A549 (cell line): Measurements from ENCODE around the gene PARP15. TPM values are rescaled to one million over a fixed set of nuclear protein-coding genes. Genes with fewer than 3 reads are reported as not detected.

ENCODE experiments used
- ATAC-seq, 2 experiments: fragments of 200-7000 bp in 1 of 2; fragments of >200 bp in 1 of 2; cut with Nextera tagmentation in 1 of 2; cut with Tn5 transposase in 1 of 2; 3 replicates each; pipeline versions ENCODE4 v1.8.0 to v1.9.1; 2018 to 2020; ENCODE audit warnings: mild to moderate bottlenecking in 1 of 2, moderate library complexity in 1 of 2
- CTCF ChIA-PET: fragments of 300-600 bp; sonication (Branson Sonifier 250); formaldehyde crosslinking; extraction: SDS; loops from one replicate; lab custom pipeline; 2021; ENCODE audit warnings: antibody characterized with exemption, inconsistent platforms; lab: Yijun Ruan, JAX
- POLR2A ChIA-PET: fragments of 350-600 bp; formaldehyde crosslinking; extraction: SDS; loops from one replicate; lab custom pipeline; 2021; ENCODE audit warnings: antibody characterized with exemption, inconsistent platforms; lab: Yijun Ruan, JAX
- DNase-seq, 2 experiments: peaks; one replicate each; pipeline versions ENCODE4 v3.0.0 to v3.0.0-alpha.2; 2011 to 2016; ENCODE audit warnings: low read depth in 1 of 2, low spot score in 1 of 2
- FAIRE-seq: peaks from 2 replicates; lab custom pipeline; 2011; peaks lifted over from hg19 to GRCh38; lab: Jason Lieb, UNC
- H3K27ac ChIP-seq, 2 experiments: fragments of >200 bp; sonication (Bioruptor Twin); formaldehyde crosslinking; 3 replicates each; pipeline ENCODE4 v1.5.1; 2016 to 2017
- H3K4me1 ChIP-seq: fragments of >200 bp; sonication (Bioruptor Twin); formaldehyde crosslinking; 3 replicates; pipeline ENCODE4 v1.6.1; 2016
- H3K4me2 ChIP-seq: fragments of >200 bp; sonication (Bioruptor Twin); formaldehyde crosslinking; 3 replicates; pipeline ENCODE4 v1.6.1; 2016
- H3K4me3 ChIP-seq: fragments of >200 bp; sonication (Bioruptor Twin); formaldehyde crosslinking; 3 replicates; pipeline ENCODE4 v1.5.1; 2016
- H3K9me3 ChIP-seq: fragments of >200 bp; sonication (Bioruptor Twin); formaldehyde crosslinking; 3 replicates; pipeline ENCODE4 v1.6.1; 2016
- CBX2 ChIP-seq: fragments of 200-600 bp; sonication (generic); IDR thresholded peaks from 2 replicates; pipeline ENCODE4 v1.6.1; 2016; ENCODE audit warnings: low read depth, mild to moderate bottlenecking, borderline replicate concordance
- CHD4 ChIP-seq: fragments of 200-600 bp; sonication (generic); IDR thresholded peaks from 2 replicates; pipeline ENCODE4 v1.6.1; 2016; ENCODE audit warnings: antibody characterized with exemption, mild to moderate bottlenecking, borderline replicate concordance
- FOXS1 ChIP-seq: fragments of 250-450 bp; sonication (Bioruptor Pico); IDR thresholded peaks from 2 replicates; pipeline ENCODE4 v1.5.0; 2020; ENCODE audit warnings: mild to moderate bottlenecking, moderate library complexity
- GATA3 ChIP-seq: IDR thresholded peaks from 2 replicates; pipeline ENCODE4 v1.6.1; 2012; ENCODE audit warnings: borderline replicate concordance
- HEYL ChIP-seq: fragments of 250-450 bp; sonication (Bioruptor Pico); IDR thresholded peaks from 2 replicates; pipeline ENCODE4 v1.8.0; 2021; ENCODE audit warnings: mild to moderate bottlenecking, moderate library complexity
- HOXA7 ChIP-seq: fragments of 250-450 bp; sonication (Bioruptor Pico); IDR thresholded peaks from 2 replicates; pipeline ENCODE4 v1.5.0; 2020; ENCODE audit warnings: mild to moderate bottlenecking, moderate library complexity
- KDM1A ChIP-seq: fragments of 200-600 bp; sonication (generic); IDR thresholded peaks from 2 replicates; pipeline ENCODE4 v1.6.1; 2016; ENCODE audit warnings: low read depth, mild to moderate bottlenecking
- PHF8 ChIP-seq: fragments of 200-600 bp; sonication (generic); IDR thresholded peaks from 2 replicates; pipeline ENCODE4 v1.6.1; 2016; ENCODE audit warnings: low read depth, mild to moderate bottlenecking, antibody characterized with exemption, moderate library complexity, borderline replicate concordance
- POLR2AphosphoS2 ChIP-seq: conservative IDR thresholded peaks from 2 replicates; pipeline ENCODE4 v1.6.1; 2012; ENCODE audit warnings: low read length, improper control_type of control experiment, inconsistent platforms
- RFX5 ChIP-seq: fragments of 450-650 bp; IDR thresholded peaks from 2 replicates; pipeline ENCODE4 v1.7.1; 2014; ENCODE audit warnings: antibody characterized with exemption, mild to moderate bottlenecking, moderate library complexity
- TP53 ChIP-seq: fragments of 250-450 bp; sonication (Bioruptor Pico); IDR thresholded peaks from 2 replicates; pipeline ENCODE4 v1.5.0; 2021; ENCODE audit warnings: mild to moderate bottlenecking, moderate library complexity
- WGBS: methylation state at CpG from one replicate; pipeline ENCODE4 v1.1.6; 2017; ENCODE audit errors: missing lambda C conversion rate; 5-methylcytosine and 5-hydroxymethylcytosine counted together
- polyA plus RNA-seq, 4 experiments: library from polyadenylated mRNA; depleted of rRNA in 3 of 4; stranded (reverse); fragments of >200 nt; fragmentation: RNase III in 1 of 4; extraction: RNeasy Plus Mini Kit Qiagen cat#74134 plus additional on column Dnase treatment in 1 of 4; gene quantifications; 2 replicates in 3 of 4; 3 replicates in 1 of 4; pipeline ENCODE4 v1.2.3, GENCODE V29; 2011 to 2017
- TF ChIP-seq, protein P1 (sequence below): IDR thresholded peaks from 2 replicates; pipeline ENCODE4 v1.6.1; 2012
- TF ChIP-seq, protein P2 (sequence below): fragments of >200 bp; sonication (Bioruptor Twin); formaldehyde crosslinking; IDR thresholded peaks from 3 replicates; pipeline ENCODE4 v1.5.1; 2016
- TF ChIP-seq, protein P3 (sequence below): fragments of 250-450 bp; sonication (Bioruptor Pico); IDR thresholded peaks from 2 replicates; pipeline ENCODE4 v1.5.0; 2021; ENCODE audit warnings: mild to moderate bottlenecking, moderate library complexity, borderline replicate concordance
- TF ChIP-seq, protein P4 (sequence below): fragments of 200-600 bp; sonication (generic); IDR thresholded peaks from 2 replicates; pipeline ENCODE4 v1.6.1; 2016; ENCODE audit warnings: antibody characterized with exemption, mild to moderate bottlenecking, moderate library complexity

The PARP15 gene
- polyA plus RNA-seq, 2 of the 4 experiments (the other 2 are of a cell fraction), result 0.05 TPM; not detected in 1

DNA sequence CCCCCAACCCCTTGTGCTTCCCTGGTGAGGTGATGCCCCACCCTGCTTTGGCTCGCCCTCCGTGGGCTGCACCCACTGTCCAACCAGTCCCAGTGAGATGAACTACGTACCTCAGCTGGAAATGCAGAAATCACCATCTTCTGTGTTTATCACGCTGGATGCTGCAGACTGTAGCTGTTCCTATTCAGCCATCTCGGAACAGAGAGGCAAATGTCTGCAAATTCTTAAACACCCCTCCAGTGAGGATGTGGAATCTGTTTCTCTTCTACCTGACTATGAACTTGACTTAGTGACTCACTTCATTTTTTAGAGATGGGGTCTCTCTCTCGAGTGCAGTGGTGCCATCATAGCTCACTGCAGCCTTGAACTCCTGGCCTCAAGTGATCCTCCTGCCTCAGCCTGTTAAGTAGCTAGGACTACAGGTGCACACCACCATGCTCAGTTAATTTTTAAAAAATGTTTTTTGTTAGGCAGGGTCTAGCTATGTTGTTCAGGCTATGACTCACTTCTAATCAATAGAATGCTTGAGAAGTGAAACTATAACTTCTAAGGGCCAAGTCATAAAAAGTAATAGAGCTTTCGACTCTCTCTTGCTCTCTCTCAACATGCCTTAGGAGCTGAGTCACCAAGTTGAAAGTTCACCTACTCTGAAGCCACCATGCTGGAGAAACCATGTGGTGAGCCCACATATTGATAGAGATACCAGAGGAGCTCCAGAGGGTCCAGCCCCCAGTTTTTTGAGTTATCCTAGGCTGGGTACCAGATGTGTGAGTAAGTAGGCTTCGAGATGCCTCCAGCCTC lies 91.7 kb downstream of the PARP15 start:
- Histone ChIP-seq H3K27ac (no peak overlapping the region), H3K4me1 (peaks cover 8% of the 10 kb centered on the region; the same call in 1 of the 3 replicates), H3K4me2 (peak overlapping the region; percentile 36; the same call in 2 of the 3 replicates), H3K4me3 (no peak overlapping the region), H3K9me3 (0 out of 3 replicates have a peak, but pooled peaks cover 3% of the 10 kb centered on the region)
- TF ChIP-seq RFX5, result no peak
- TF ChIP-seq, protein P1, sequence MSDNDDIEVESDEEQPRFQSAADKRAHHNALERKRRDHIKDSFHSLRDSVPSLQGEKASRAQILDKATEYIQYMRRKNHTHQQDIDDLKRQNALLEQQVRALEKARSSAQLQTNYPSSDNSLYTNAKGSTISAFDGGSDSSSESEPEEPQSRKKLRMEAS, result peak; percentile 21; the same call in 1 of the 2 replicates
- ATAC-seq (peak; percentile 59 to 66; a peak in 5 of 6 replicates), FAIRE-seq (no peak), DNase-seq (peak; percentile 22 to 24)
- CTCF ChIA-PET, result interaction anchor here (1.2 to 3.1 kb wide), 2 partner anchors 9 to 10 kb away, joined by 3 to 14 read pairs; no protein-coding TSS in a partner anchor
- WGBS, result 58% methylated on average over 8 of the region's 8 CpGs
- POLR2A ChIA-PET, result no interaction called here

DNA sequence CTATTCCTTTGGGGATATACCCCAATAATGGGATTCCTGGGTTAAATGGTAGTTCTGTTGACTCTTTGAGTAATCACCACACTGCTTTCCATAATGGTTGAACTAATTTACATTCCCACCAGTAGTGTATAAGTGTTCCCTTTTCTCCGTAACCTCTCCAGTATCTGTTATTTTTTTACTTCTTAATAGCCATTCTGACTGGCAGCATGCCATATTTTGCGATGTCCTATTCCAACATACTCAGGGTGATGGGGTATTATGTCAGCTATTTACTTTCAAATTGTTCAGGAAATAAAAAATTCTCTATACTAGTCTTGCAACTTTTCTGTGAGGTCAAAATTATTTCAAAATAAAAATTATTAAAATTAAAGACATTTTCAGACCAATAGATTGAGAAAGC lies 94.1 kb downstream of the PARP15 start:
- DNase-seq (no peak), ATAC-seq (no peak), FAIRE-seq (no peak)
- no peak overlapping the region for H3K4me2 ChIP-seq
- H3K4me1 ChIP-seq, result peaks cover 8% of the 10 kb centered on the region; the same call in 1 of the 3 replicates
- ChIA-PET POLR2A (no interaction called here), CTCF (interaction anchor here (1.0 kb wide), 1 partner anchor 110 kb away, joined by 3 read pairs; no protein-coding TSS in a partner anchor)
- TF ChIP-seq HEYL (CRISPR knock-in tag), result no peak
- H3K4me3 ChIP-seq, result no peak overlapping the region
- H3K27ac ChIP-seq, result no peak overlapping the region
- WGBS, result 65% methylated on average over 2 of the region's 2 CpGs
- H3K9me3 ChIP-seq, result 0 out of 3 replicates have a peak, but pooled peaks cover 3% of the 10 kb centered on the region

DNA sequence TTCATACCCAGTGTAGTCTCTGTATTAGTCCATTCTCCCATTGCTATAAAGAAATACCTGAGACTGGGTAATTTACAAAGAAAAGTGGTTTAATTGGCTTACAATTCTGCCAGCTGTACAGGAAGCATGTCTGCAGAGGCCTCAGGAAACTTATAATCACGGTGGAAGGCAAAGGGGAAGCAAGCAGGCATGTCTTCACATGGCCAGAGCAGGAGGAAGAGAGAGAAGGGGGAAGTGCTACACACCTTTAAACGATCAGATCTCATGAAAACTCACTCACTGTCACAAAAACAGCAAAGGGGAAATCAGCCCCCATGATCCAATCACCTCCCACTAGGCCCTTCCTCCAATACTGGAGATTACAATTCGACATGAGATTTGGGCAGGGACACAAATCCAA lies 96.9 kb downstream of the PARP15 start:
- 16% methylated on average over 3 of the region's 3 CpGs for WGBS
- ATAC-seq (no peak), DNase-seq (no peak)
- Histone ChIP-seq H3K9me3 (no peaks in the 10 kb centered on the region), H3K4me3 (no peak overlapping the region), H3K27ac (no peak overlapping the region), H3K4me2 (no peak overlapping the region)
- TF ChIP-seq POLR2AphosphoS2 (no peak), KDM1A (no peak), HOXA7 (CRISPR knock-in tag) (no peak), PHF8 (no peak), FOXS1 (no peak), GATA3 (no peak), CBX2 (no peak), CHD4 (no peak), TP53 (CRISPR knock-in tag) (no peak)
- TF ChIP-seq, protein P2, sequence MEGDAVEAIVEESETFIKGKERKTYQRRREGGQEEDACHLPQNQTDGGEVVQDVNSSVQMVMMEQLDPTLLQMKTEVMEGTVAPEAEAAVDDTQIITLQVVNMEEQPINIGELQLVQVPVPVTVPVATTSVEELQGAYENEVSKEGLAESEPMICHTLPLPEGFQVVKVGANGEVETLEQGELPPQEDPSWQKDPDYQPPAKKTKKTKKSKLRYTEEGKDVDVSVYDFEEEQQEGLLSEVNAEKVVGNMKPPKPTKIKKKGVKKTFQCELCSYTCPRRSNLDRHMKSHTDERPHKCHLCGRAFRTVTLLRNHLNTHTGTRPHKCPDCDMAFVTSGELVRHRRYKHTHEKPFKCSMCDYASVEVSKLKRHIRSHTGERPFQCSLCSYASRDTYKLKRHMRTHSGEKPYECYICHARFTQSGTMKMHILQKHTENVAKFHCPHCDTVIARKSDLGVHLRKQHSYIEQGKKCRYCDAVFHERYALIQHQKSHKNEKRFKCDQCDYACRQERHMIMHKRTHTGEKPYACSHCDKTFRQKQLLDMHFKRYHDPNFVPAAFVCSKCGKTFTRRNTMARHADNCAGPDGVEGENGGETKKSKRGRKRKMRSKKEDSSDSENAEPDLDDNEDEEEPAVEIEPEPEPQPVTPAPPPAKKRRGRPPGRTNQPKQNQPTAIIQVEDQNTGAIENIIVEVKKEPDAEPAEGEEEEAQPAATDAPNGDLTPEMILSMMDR, result no peak
- TF ChIP-seq, protein P3, sequence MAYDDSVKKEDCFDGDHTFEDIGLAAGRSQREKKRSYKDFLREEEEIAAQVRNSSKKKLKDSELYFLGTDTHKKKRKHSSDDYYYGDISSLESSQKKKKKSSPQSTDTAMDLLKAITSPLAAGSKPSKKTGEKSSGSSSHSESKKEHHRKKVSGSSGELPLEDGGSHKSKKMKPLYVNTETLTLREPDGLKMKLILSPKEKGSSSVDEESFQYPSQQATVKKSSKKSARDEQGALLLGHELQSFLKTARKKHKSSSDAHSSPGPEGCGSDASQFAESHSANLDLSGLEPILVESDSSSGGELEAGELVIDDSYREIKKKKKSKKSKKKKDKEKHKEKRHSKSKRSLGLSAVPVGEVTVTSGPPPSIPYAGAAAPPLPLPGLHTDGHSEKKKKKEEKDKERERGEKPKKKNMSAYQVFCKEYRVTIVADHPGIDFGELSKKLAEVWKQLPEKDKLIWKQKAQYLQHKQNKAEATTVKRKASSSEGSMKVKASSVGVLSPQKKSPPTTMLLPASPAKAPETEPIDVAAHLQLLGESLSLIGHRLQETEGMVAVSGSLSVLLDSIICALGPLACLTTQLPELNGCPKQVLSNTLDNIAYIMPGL (CRISPR knock-in tag), result no peak
- TF ChIP-seq, protein P4, sequence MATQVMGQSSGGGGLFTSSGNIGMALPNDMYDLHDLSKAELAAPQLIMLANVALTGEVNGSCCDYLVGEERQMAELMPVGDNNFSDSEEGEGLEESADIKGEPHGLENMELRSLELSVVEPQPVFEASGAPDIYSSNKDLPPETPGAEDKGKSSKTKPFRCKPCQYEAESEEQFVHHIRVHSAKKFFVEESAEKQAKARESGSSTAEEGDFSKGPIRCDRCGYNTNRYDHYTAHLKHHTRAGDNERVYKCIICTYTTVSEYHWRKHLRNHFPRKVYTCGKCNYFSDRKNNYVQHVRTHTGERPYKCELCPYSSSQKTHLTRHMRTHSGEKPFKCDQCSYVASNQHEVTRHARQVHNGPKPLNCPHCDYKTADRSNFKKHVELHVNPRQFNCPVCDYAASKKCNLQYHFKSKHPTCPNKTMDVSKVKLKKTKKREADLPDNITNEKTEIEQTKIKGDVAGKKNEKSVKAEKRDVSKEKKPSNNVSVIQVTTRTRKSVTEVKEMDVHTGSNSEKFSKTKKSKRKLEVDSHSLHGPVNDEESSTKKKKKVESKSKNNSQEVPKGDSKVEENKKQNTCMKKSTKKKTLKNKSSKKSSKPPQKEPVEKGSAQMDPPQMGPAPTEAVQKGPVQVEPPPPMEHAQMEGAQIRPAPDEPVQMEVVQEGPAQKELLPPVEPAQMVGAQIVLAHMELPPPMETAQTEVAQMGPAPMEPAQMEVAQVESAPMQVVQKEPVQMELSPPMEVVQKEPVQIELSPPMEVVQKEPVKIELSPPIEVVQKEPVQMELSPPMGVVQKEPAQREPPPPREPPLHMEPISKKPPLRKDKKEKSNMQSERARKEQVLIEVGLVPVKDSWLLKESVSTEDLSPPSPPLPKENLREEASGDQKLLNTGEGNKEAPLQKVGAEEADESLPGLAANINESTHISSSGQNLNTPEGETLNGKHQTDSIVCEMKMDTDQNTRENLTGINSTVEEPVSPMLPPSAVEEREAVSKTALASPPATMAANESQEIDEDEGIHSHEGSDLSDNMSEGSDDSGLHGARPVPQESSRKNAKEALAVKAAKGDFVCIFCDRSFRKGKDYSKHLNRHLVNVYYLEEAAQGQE, result no peak
- TF ChIP-seq, all 56 proteins: peak for 0
- FAIRE-seq, result no peak
- POLR2A ChIA-PET, result no interaction called here
- CTCF ChIA-PET, result interaction anchor here (2.5 kb wide), 1 partner anchor 113 kb away, joined by 9 read pairs; no protein-coding TSS in a partner anchor
- peaks cover 6% of the 10 kb centered on the region for H3K4me1 ChIP-seq
